Measurements from ENCODE around the gene TULP4.

DNA sequence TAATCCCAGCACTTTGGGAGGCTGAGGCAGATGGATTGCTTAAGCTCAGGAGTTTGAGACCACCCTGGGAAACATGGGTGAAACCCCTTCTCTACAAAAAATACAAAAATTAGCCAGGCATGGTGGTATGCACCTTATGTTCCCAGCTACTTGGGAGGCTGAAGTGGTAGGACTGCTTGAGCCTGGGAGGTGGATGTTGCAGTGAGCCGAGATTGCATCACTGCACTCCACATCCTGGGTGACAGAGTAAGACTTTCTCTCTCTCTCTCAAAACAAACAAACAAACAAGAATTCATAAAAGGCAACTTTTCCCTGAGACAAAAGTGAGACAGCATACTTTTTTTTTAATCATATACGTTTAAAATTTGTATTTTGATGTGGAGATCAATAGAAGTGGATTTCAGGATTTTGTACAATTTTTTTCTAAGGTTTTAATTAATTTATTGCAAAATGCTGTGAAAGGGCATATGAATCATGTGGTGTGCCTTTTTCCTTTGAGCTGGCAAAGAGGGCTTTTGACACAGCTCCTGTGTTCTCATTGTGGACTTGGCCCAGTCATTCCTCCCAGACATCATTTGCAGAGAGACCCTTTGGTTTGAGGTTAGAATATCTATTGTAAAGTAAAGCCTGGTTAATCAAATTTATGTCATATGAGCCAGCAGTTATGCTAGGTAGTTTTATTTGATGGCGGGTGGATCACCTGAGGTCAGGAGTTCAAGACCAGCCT is 77.1 kb downstream of the TULP4 start:
- TF ChIP-seq RARB (CRISPR knock-in tag; IDR thresholded peaks at IDR 0.05) (no peak), ZNF70 (CRISPR knock-in tag; IDR thresholded peaks at IDR 0.05) (no peak)
- TF ChIP-seq, protein P1, sequence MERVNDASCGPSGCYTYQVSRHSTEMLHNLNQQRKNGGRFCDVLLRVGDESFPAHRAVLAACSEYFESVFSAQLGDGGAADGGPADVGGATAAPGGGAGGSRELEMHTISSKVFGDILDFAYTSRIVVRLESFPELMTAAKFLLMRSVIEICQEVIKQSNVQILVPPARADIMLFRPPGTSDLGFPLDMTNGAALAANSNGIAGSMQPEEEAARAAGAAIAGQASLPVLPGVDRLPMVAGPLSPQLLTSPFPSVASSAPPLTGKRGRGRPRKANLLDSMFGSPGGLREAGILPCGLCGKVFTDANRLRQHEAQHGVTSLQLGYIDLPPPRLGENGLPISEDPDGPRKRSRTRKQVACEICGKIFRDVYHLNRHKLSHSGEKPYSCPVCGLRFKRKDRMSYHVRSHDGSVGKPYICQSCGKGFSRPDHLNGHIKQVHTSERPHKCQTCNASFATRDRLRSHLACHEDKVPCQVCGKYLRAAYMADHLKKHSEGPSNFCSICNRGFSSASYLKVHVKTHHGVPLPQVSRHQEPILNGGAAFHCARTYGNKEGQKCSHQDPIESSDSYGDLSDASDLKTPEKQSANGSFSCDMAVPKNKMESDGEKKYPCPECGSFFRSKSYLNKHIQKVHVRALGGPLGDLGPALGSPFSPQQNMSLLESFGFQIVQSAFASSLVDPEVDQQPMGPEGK (CRISPR knock-in tag; IDR thresholded peaks at IDR 0.05; ENCODE audit: borderline replicate concordance), result no peak
- TF ChIP-seq, protein P2, sequence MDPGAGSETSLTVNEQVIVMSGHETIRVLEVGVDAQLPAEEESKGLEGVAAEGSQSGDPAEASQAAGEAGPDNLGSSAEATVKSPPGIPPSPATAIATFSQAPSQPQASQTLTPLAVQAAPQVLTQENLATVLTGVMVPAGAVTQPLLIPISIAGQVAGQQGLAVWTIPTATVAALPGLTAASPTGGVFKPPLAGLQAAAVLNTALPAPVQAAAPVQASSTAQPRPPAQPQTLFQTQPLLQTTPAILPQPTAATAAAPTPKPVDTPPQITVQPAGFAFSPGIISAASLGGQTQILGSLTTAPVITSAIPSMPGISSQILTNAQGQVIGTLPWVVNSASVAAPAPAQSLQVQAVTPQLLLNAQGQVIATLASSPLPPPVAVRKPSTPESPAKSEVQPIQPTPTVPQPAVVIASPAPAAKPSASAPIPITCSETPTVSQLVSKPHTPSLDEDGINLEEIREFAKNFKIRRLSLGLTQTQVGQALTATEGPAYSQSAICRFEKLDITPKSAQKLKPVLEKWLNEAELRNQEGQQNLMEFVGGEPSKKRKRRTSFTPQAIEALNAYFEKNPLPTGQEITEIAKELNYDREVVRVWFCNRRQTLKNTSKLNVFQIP (CRISPR knock-in tag; IDR thresholded peaks at IDR 0.05; ENCODE audit: borderline replicate concordance, low read depth), result no peak

All from SK-N-SH treated with all-trans-retinoic acid at 6 μM for 48 hours (cell line).